Activated CD4-positive, alpha-beta T cell treated with anti-CD3 and anti-CD28 coated beads, Interleukin-2, Interleukin-4, amounts not matched to agents 100 ng/mL and 50 ng/mL, durations not matched to agents 16 hours and 8 hours (primary cell): Measurements from ENCODE around the gene CCL21.

Experiments used
- DNase-seq: peaks from one replicate; pipeline ENCODE4 v3.0.0-alpha.2; 2020; ENCODE audit warnings: low spot score

CCL21 gene

GRCh38 chr9:34707130-34707529 is 2.8 kb downstream of the CCL21 start:
- no peak for DNase-seq

GRCh38 chr9:34701769-34702736 is 7.9 kb downstream of the CCL21 start:
- DNase-seq, result peak; percentile 78

GRCh38 chr9:34701023-34701768 is 8.7 kb downstream of the CCL21 start:
- DNase-seq, result peak; percentile 78

GRCh38 chr9:34694811-34695210 is 15.1 kb downstream of the CCL21 start:
- no peak for DNase-seq

GRCh38 chr9:34693560-34693959 is 16.4 kb downstream of the CCL21 start:
- no peak for DNase-seq

- DNase-seq, result no peak
These were observed 18.0 kb downstream of the CCL21 start for GRCh38 chr9:34691936-34692315.

GRCh38 chr9:34690983-34691935 is 18.7 kb downstream of the CCL21 start, which contains the start of gene CCL19:
CCL19 (minus strand) TSS chr9:34691276; CDS start chr9:34691139, 137 bp downstream.
- no peak for DNase-seq

- no peak for DNase-seq
These were observed 20.4 kb downstream of the CCL21 start for GRCh38 chr9:34689512-34689911.

GRCh38 chr9:34689116-34689470 is 20.8 kb downstream of the CCL21 start:
- DNase-seq, result no peak

- no peak for DNase-seq
These were observed 21.4 kb downstream of the CCL21 start for GRCh38 chr9:34688329-34689115.

- no peak for DNase-seq
These were observed 22.5 kb downstream of the CCL21 start for GRCh38 chr9:34687276-34688030.

GRCh38 chr9:34686732-34687131 is 23.2 kb downstream of the CCL21 start:
- DNase-seq, result no peak

- no peak for DNase-seq
These were observed 23.7 kb downstream of the CCL21 start for GRCh38 chr9:34686231-34686630.

GRCh38 chr9:34685591-34685990 is 24.3 kb downstream of the CCL21 start:
- no peak for DNase-seq

GRCh38 chr9:34684816-34685215 is 25.1 kb downstream of the CCL21 start:
- DNase-seq, result no peak

- DNase-seq, result peak; percentile 30
These were observed 25.8 kb downstream of the CCL21 start for GRCh38 chr9:34684145-34684544.

- no peak for DNase-seq
These were observed 34.1 kb downstream of the CCL21 start for GRCh38 chr9:34675869-34676268.

- peak; percentile 52 for DNase-seq
These were observed 34.8 kb downstream of the CCL21 start for GRCh38 chr9:34675048-34675714.

- DNase-seq, result no peak
These were observed 35.5 kb downstream of the CCL21 start for GRCh38 chr9:34674440-34674839.

- DNase-seq, result no peak
These were observed 38.6 kb downstream of the CCL21 start for GRCh38 chr9:34671307-34671706.
